ENCODE results near the gene VWA5B2.

DNA sequence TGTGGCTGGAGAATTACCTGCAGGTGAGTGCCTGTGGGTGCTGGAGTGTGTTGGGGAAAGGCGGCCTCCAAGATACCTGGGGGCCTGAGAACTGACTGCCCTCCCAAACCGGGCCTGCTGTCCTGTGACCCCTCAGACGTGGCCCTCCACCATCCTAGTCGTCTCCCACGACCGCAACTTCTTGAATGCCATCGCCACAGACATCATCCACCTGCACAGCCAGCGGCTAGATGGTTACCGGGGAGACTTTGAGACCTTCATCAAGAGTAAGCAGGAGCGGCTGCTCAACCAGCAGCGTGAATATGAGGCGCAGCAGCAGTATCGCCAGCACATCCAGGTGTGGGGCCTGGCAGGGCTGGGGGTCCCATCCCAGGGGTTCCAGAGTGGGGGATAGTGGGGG is 40.0 kb upstream of the VWA5B2 start:
- TF ChIP-seq, protein P1, sequence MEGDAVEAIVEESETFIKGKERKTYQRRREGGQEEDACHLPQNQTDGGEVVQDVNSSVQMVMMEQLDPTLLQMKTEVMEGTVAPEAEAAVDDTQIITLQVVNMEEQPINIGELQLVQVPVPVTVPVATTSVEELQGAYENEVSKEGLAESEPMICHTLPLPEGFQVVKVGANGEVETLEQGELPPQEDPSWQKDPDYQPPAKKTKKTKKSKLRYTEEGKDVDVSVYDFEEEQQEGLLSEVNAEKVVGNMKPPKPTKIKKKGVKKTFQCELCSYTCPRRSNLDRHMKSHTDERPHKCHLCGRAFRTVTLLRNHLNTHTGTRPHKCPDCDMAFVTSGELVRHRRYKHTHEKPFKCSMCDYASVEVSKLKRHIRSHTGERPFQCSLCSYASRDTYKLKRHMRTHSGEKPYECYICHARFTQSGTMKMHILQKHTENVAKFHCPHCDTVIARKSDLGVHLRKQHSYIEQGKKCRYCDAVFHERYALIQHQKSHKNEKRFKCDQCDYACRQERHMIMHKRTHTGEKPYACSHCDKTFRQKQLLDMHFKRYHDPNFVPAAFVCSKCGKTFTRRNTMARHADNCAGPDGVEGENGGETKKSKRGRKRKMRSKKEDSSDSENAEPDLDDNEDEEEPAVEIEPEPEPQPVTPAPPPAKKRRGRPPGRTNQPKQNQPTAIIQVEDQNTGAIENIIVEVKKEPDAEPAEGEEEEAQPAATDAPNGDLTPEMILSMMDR (conservative IDR thresholded peaks at IDR 0.05; ENCODE audit: low read depth, low read length) = no peak
- TF ChIP-seq EZH2 (IDR thresholded peaks at IDR 0.05; ENCODE audit: low read length, unreplicated experiment) = no peak
- TF ChIP-seq EZH2phosphoT487 (IDR thresholded peaks at IDR 0.05; ENCODE audit: borderline replicate concordance, low read length) = no peak

Data from PC-3 (cell line).